ENCODE results near the gene MRPL46. TPM values are rescaled to one million over a fixed set of nuclear protein-coding genes. Genes with fewer than 3 reads are reported as not detected.

MRPL46 gene
- total and polyA plus RNA-seq, 2 of the 8 experiments (the other 6 are each of a cell fraction or from before 2014, with no cell fraction given): 17.2 to 24.5 TPM

GRCh38 chr15:88489321-88489720 lies 22.1 kb upstream of the MRPL46 start:
- no peak overlapping the region for H3K56ac ChIP-seq (replicated peaks; ENCODE audit: insufficient read length, low read depth, low read length)
- 80% methylated on average over 4 of the region's 4 CpGs; no CpG with 5 or more reads in 1 of the 2 experiments for WGBS, 2 experiments (ENCODE audit: extremely low coverage in 1 of 2, insufficient coverage in 1 of 2, insufficient read length in 1 of 2, insufficient replicate concordance in 2 of 2, low coverage in 1 of 2, low lambda C conversion rate in 2 of 2, missing lambda C conversion rate in 1 of 2)
- H3K9me3 ChIP-seq (ENCODE audit: insufficient read depth in 2 of 2, low read depth in 1 of 2, low read length in 1 of 2): no peaks in the 10 kb centered on the region
- ChIA-PET CTCF (ENCODE audit: partially characterized antibody) (interaction anchor here (0.6 to 4.5 kb wide), 19 partner anchors 9 to 356 kb away, joined by 3 to 41 read pairs (median 4); partner anchors contain the start of gene MRPS11), POLR2A (ENCODE audit: partially characterized antibody) (interaction anchor here (0.8 to 2.2 kb wide), 4 partner anchors 10 to 126 kb away, joined by 3 to 7 read pairs (median 4); no protein-coding TSS in a partner anchor)
- H3K4me2 ChIP-seq (ENCODE audit: insufficient read depth in 1 of 2, low read depth in 2 of 2, low read length in 2 of 2): no peak overlapping the region
- no peak overlapping the region for H4K5ac ChIP-seq (ENCODE audit: insufficient read length, low read depth, low read length)
- peaks cover 0 to 21% (median 8%) of the 10 kb centered on the region in 4 experiments; a peak in 6 of 7 replicates for H3K4me1 ChIP-seq (replicated peaks in 1 of 4; ENCODE audit: control insufficient read depth in 3 of 4, insufficient read depth in 4 of 4, low read length in 3 of 4)
- H3K18ac ChIP-seq (ENCODE audit: extremely low read depth, low read length): no peak overlapping the region
- H3K14ac ChIP-seq (ENCODE audit: insufficient read length): no peak overlapping the region
- H2BK12ac ChIP-seq (ENCODE audit: low read depth, low read length): 0 out of 2 replicates have a peak overlapping the region, but pooled peaks have one; percentile 27
- H2BK120ac ChIP-seq (replicated peaks; ENCODE audit: low read depth, low read length): no peak overlapping the region
- H3K79me2 ChIP-seq (ENCODE audit: control insufficient read depth in 1 of 2, insufficient read depth in 2 of 2, low read length in 2 of 2): no peaks in the 10 kb centered on the region
- H3K79me1 ChIP-seq (ENCODE audit: low read depth, low read length): no peaks in the 10 kb centered on the region
- no peaks in the 10 kb centered on the region for H3K23me2 ChIP-seq (ENCODE audit: low read depth, low read length)
- H3K4me3 ChIP-seq (ENCODE audit: extremely low read depth in 1 of 4, insufficient read depth in 2 of 4, low read depth in 3 of 4, low read length in 4 of 4): no peak overlapping the region
- H2AFZ ChIP-seq (ENCODE audit: low read length): no peak overlapping the region
- DNase-seq (ENCODE audit: low read depth in 1 of 2, low spot score in 2 of 2) (peak in 1 of 2 experiments; percentile 57), FAIRE-seq (no peak)
- H2BK5ac ChIP-seq (ENCODE audit: low read depth, low read length): 0 out of 2 replicates have a peak overlapping the region, but pooled peaks have one; percentile 24
- H4K8ac ChIP-seq (ENCODE audit: extremely low read depth, insufficient read depth, low read length): no peak overlapping the region; the same call in 1 of the 2 replicates
- no peak overlapping the region for H3K9ac ChIP-seq (replicated peaks in 1 of 4; ENCODE audit: extremely low read depth in 1 of 4, low read depth in 3 of 4, low read length in 3 of 4)
- no peak overlapping the region for H3K27ac ChIP-seq (ENCODE audit: low read depth, low read length)
- H3K36me3 ChIP-seq (ENCODE audit: control insufficient read depth in 2 of 4, insufficient read depth in 4 of 4, low read length in 3 of 4): no peaks in the 10 kb centered on the region
- no peak overlapping the region for H2AK5ac ChIP-seq (ENCODE audit: low read depth, low read length)
- no peaks in the 10 kb centered on the region; a peak in 1 of 7 replicates for H3K27me3 ChIP-seq (replicated peaks in 1 of 4; ENCODE audit: control insufficient read depth in 3 of 4, extremely low read depth in 1 of 4, insufficient read depth in 3 of 4, low read length in 3 of 4)
- no peak overlapping the region for H2BK20ac ChIP-seq (ENCODE audit: low read length)
- H3K23ac ChIP-seq (ENCODE audit: insufficient read length): no peak overlapping the region
- H4K20me1 ChIP-seq (replicated peaks in 1 of 2; ENCODE audit: control insufficient read depth in 1 of 2, insufficient read depth in 2 of 2, low read length in 2 of 2): no peaks in the 10 kb centered on the region
- no peak overlapping the region for H2BK15ac ChIP-seq (ENCODE audit: low read length)
- no peak overlapping the region for H4K91ac ChIP-seq (replicated peaks; ENCODE audit: insufficient read length, low read length)
- no peak overlapping the region for H3K4ac ChIP-seq (replicated peaks; ENCODE audit: insufficient read length, low read depth, low read length)
- TF ChIP-seq CTCF (IDR thresholded peaks at IDR 0.05; ENCODE audit: control extremely low read depth in 1 of 3, insufficient read depth in 1 of 3, low read depth in 1 of 3, low read length in 3 of 3) (peak; percentile 28 to 63 (median 45); a peak in 3 of 4 replicates), EZH2 (IDR thresholded peaks at IDR 0.05; ENCODE audit: low read depth, low read length, severe bottlenecking) (no peak), SIX5 (IDR thresholded peaks at IDR 0.05; ENCODE audit: low read depth, low read length) (no peak), FOSL1 (IDR thresholded peaks at IDR 0.05; ENCODE audit: insufficient read depth, low read depth, low read length) (no peak), SIN3A (conservative IDR thresholded peaks at IDR 0.05 in 1 of 2, IDR thresholded peaks at IDR 0.05 in 1 of 2; ENCODE audit: low read depth in 1 of 2, low read length in 2 of 2) (0 out of 4 replicates have a peak, but pooled peaks of 1 of the 2 experiments have one; percentile 25), SAP30 (IDR thresholded peaks at IDR 0.05; ENCODE audit: insufficient read depth, insufficient replicate concordance, low read length) (no peak), EGR1 (IDR thresholded peaks at IDR 0.05; ENCODE audit: borderline replicate concordance, low read depth, low read length) (no peak), GTF2F1 (IDR thresholded peaks at IDR 0.05; ENCODE audit: borderline replicate concordance, low read depth, low read length) (no peak), YY1 (IDR thresholded peaks at IDR 0.05; ENCODE audit: low read depth, low read length) (no peak), CTBP2 (IDR thresholded peaks at IDR 0.05; ENCODE audit: borderline replicate concordance, insufficient read depth, insufficient read length, low read length) (no peak)

All from H1 (cell line).